ENCODE data around the gene CTRB1. TPM values are rescaled to one million over a fixed set of nuclear protein-coding genes. Genes with fewer than 3 reads are reported as not detected.

The CTRB1 gene
- total and polyA plus RNA-seq, 10 donors = 0.59 to 25.2 (median 2.5) TPM; not detected in 2

DNA sequence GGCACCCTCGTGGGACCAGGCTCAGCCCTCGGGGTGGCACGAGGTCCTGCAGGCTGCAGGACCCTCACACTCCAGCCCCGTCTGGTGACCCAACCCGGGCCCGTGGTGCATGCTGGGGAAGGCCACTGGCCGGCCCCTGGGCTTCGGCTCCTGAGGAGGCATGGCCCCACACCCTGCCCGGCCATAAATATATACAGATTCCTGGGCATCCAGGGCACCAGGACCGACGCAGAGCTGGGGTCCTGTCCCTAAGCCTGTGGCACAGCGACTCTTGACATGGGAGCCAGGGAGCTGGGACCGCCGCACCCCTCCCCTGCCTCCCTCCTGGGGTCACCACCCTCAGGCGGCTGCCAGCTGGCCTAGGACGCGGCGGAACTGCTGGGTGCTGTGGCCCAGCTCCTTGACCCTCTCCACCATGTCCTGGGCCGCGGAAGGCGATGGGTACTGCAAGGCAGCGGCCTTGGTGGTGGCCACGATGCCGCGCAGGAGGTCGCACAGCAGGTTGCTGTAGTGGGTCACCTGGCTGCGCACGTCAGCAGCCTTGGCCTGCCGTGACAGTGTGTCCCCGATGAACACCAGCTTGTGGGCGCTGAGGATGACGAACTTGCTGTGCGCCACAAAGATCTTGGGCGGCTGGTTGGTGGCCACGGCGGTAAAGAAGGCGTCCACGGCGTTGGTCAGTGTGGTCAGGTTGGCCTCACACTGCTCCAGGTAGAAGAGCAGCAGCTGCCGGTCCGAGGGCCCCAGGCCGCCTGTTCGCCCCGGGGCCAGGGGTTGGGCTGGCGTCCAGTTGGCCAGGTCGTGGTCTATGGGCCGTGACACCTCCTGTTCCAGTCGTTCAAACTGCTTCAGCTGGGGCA lies 10.6 kb downstream of the CTRB1 start:
- Histone ChIP-seq H3K27ac (peak overlapping the region in 4 of 8 donors; percentile 16 to 36 (median 28)), H3K36me3 (peaks cover 0 to 56% (median 24%) of the 10 kb centered on the region in 6 donors), H3K4me1 (peaks cover under 1 to 71% (median 17%) of the 10 kb centered on the region in 6 donors), H3K9me3 (no peaks in the 10 kb centered on the region), H3K27me3 (replicated peaks in 1 of 7) (peaks cover 0 to 90% (median 0%) of the 10 kb centered on the region in 7 donors), H3K4me3 (no peak overlapping the region)
- TF ChIP-seq POLR2AphosphoS5 (IDR thresholded peaks at IDR 0.05) (peak in 2 of 3 donors; percentile 26 to 47), POLR2A (IDR thresholded peaks at IDR 0.05) (no peak)
- TF ChIP-seq, protein P1, sequence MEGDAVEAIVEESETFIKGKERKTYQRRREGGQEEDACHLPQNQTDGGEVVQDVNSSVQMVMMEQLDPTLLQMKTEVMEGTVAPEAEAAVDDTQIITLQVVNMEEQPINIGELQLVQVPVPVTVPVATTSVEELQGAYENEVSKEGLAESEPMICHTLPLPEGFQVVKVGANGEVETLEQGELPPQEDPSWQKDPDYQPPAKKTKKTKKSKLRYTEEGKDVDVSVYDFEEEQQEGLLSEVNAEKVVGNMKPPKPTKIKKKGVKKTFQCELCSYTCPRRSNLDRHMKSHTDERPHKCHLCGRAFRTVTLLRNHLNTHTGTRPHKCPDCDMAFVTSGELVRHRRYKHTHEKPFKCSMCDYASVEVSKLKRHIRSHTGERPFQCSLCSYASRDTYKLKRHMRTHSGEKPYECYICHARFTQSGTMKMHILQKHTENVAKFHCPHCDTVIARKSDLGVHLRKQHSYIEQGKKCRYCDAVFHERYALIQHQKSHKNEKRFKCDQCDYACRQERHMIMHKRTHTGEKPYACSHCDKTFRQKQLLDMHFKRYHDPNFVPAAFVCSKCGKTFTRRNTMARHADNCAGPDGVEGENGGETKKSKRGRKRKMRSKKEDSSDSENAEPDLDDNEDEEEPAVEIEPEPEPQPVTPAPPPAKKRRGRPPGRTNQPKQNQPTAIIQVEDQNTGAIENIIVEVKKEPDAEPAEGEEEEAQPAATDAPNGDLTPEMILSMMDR (IDR thresholded peaks at IDR 0.05 in 8 of 11, conservative IDR thresholded peaks at IDR 0.05 in 3 of 11) = no peak
- 86 to 94% (median 91%) methylated on average over 28 to 48 of the region's 48 CpGs for WGBS, 5 donors
- DNase-seq = peak; percentile 73
- intact Hi-C loops (cut with DNase I; ENCODE audit: low total_unique reads) = loop anchor here (5.0 kb wide), 1 partner anchor 153 kb away; no protein-coding TSS in a partner anchor

DNA sequence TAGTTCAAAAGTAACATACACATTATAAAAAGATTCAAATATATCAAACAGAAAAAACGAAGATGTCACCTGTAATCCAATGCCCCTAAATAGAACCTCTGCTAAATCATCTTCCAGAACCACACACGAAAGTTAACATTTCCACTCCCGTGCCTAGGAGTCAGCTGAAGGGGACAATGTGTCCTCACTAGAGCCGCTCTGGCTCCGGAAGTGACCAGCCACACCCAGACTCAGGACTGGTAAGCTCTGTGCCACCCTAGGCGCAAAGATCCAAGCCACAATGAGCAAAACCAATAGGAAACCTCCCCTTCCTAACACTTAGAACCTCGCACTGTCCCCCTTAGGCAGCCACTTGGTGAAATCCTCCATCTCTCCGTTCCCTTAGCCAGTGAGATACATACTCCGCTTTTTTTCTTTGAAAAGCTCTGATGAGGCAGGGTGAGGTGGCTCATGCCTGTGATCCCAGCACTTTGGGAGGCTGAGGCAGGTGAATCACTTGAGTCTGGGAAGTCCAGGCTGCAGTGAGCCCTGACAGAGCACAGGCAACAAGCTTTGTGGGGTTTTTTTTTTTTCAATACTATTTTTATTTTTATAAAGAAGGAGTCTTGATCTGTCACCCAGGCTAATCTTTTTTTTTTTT lies 11.8 kb downstream of the CTRB1 start:
- Histone ChIP-seq H3K36me3 (peaks cover 0 to 68% (median 31%) of the 10 kb centered on the region in 6 donors), H3K27me3 (replicated peaks in 1 of 7) (peaks cover 0 to 92% (median 0%) of the 10 kb centered on the region in 7 donors), H3K9me3 (no peaks in the 10 kb centered on the region), H3K4me3 (no peak overlapping the region), H3K27ac (peak overlapping the region in 4 of 8 donors; percentile 21 to 59 (median 32)), H3K4me1 (peaks cover 5 to 76% (median 26%) of the 10 kb centered on the region in 6 donors)
- TF ChIP-seq POLR2A (IDR thresholded peaks at IDR 0.05) (no peak), POLR2AphosphoS5 (IDR thresholded peaks at IDR 0.05) (peak in 2 of 3 donors; percentile 45 to 65)
- no peak for DNase-seq
- intact Hi-C loops (cut with DNase I; ENCODE audit: low total_unique reads) = loop anchor here (5.0 kb wide), 1 partner anchor 152 kb away; no protein-coding TSS in a partner anchor
- 72 to 84% (median 74%) methylated on average over 9 of the region's 9 CpGs for WGBS, 5 donors

DNA sequence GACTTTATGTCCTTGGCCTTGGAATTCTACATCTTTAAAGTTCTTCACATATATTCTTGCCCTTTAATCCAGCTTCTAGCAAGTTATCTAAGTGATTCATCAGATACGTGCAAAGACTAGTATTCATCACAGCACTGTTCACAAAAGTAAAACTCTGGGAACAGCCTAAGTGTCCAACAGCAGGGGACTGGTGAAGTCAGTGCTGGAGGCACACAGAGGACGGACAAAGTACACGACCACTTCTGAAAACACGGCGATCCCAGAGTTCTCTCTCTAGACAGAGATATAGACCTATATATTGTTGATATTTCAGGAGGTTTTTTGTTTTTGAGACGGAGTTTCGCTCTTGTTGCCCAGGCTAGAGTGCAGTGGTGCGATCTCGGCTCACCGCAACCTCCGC lies 12.8 kb downstream of the CTRB1 start:
- no peak for DNase-seq
- WGBS, 5 donors = 79 to 96% (median 88%) methylated on average over 10 to 11 of the region's 11 CpGs
- TF ChIP-seq POLR2AphosphoS5 (IDR thresholded peaks at IDR 0.05) (no peak), POLR2A (IDR thresholded peaks at IDR 0.05) (no peak)
- TF ChIP-seq, protein P1 (IDR thresholded peaks at IDR 0.05 in 8 of 11, conservative IDR thresholded peaks at IDR 0.05 in 3 of 11) = no peak
- no peak overlapping the region for H3K4me3 ChIP-seq
- intact Hi-C loops (cut with DNase I; ENCODE audit: low total_unique reads) = loop anchor here (5.0 kb wide), 1 partner anchor 151 kb away; no protein-coding TSS in a partner anchor
- no peak overlapping the region for H3K27ac ChIP-seq
- peaks cover 0 to 78% (median 32%) of the 10 kb centered on the region in 6 donors for H3K36me3 ChIP-seq
- no peaks in the 10 kb centered on the region for H3K9me3 ChIP-seq
- H3K27me3 ChIP-seq (replicated peaks in 1 of 7) = peaks cover 0 to 86% (median 0%) of the 10 kb centered on the region in 7 donors
- peaks cover 5 to 68% (median 27%) of the 10 kb centered on the region in 6 donors for H3K4me1 ChIP-seq

DNA sequence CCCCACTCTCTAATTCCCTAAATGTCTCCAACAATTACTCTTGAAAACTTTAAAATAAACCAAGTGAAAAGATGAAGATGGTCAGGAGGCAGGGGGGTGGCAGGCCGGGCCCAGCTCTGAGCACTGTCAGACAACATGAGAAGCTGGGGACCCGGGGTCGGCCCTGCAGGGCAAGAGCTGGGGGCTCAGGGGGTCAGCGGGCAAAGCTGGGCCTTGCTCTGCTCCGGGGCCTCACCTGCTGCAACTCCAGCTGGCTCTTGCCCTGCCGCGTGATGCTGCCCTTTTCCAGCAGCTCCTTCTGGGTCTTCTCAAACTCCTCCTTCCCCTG lies 14.8 kb downstream of the CTRB1 start:
- TF ChIP-seq, protein P1 (IDR thresholded peaks at IDR 0.05 in 8 of 11, conservative IDR thresholded peaks at IDR 0.05 in 3 of 11) = no peak
- TF ChIP-seq POLR2A (IDR thresholded peaks at IDR 0.05) (no peak), POLR2AphosphoS5 (IDR thresholded peaks at IDR 0.05) (no peak)
- WGBS, 5 donors = 68 to 71% (median 70%) methylated on average over 5 to 7 of the region's 7 CpGs
- DNase-seq = no peak
- Histone ChIP-seq H3K4me1 (peaks cover 10 to 66% (median 32%) of the 10 kb centered on the region in 6 donors), H3K27me3 (replicated peaks in 1 of 7) (peaks cover 0 to 86% (median 5%) of the 10 kb centered on the region in 7 donors), H3K9me3 (no peaks in the 10 kb centered on the region), H3K4me3 (no peak overlapping the region), H3K36me3 (peaks cover 0 to 85% (median 27%) of the 10 kb centered on the region in 6 donors), H3K27ac (peak overlapping the region in 3 of 8 donors; percentile 39 to 58 (median 41))
- intact Hi-C loops (cut with DNase I; ENCODE audit: low total_unique reads) = loop anchor here (5.0 kb wide), 1 partner anchor 149 kb away; no protein-coding TSS in a partner anchor
